ENCODE data around the gene MTUS2.

The MTUS2 gene

DNA sequence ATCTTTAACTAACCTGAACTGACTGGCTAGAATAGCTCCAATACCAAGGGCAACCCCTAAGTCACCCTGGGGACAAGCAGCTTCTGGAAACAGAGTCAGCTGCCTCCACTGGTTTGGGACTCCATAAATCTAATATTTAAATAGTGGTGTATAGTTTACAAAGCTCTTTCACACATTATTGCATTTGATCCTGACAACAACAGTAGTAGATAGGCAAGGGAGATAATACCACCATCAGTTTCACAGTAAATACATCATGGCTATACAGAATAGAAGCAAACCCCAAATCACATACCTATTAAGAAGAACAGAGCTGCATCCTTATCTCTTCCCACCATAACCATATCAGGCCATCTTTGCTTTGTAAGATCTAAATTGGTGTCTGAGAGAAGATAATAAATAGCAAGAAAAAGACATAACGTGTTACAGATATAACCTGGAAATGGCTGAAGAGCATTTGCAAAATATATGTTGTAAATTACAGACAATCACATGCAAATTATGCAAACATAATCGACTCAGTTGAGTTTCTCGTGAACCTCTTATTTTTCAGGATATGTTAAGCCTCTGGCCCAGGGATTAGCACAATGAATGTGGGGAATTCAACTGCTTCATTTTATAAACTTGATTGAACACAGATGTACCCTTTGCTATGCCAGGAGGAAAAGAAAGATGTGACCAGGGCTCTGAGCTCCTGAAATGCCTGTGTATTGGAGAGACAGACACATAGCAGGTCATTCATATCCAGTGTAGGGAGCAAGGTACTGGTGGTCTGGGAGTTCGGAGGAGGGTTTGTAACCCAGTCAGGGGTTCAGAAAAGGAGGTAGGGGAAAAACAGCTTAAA is 632.9 kb downstream of the MTUS2 start:
- DNase-seq (ENCODE audit: low read depth in 3 of 3), result no peak

DNA sequence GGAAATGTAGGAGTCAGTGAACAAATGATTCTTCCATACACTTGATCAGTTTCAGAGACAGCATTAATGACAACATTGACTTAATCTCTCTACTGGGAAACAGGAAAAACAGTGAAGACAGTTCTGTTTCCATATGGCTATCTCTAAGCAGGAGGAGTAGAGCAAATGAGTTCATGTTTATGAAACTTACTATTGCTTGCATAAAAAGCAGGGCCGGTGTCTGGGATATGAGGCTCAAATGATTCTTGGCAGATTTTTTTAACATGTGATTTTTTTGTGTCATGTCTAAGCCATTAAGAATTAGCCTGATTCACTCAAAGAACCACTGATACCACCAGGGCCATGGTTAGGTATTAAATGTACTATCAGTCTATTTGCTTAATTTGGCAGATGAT is 633.5 kb downstream of the MTUS2 start:
- DNase-seq (ENCODE audit: low read depth in 3 of 3), result no peak

DNA sequence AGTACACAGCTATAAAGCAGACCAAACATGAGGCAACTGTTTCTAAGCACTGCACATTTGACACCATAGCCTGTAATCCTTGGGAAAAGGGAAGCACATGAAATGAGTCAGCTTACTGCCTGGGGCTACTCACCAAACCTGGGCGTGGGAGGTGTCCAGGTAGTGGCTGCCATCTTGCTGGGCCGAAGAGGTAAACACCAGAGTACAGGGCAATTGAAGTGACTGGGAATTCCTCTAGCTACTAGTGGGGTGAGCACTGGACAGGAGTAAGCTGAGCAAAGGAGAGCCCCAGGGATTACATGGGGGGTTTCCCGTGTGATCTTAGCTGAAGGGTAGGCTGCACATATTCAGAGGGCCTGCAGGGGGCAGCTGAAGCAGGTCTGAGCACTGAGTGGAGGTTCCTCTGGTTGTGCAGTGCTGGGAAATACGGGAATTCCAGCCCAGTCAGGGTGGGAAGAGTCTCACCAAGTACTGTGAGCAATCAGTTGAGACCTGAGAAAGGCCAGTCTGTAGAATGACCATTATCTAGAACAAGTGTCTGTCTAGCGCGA is 634.9 kb downstream of the MTUS2 start:
- no peak for DNase-seq (ENCODE audit: low read depth in 3 of 3)

DNA sequence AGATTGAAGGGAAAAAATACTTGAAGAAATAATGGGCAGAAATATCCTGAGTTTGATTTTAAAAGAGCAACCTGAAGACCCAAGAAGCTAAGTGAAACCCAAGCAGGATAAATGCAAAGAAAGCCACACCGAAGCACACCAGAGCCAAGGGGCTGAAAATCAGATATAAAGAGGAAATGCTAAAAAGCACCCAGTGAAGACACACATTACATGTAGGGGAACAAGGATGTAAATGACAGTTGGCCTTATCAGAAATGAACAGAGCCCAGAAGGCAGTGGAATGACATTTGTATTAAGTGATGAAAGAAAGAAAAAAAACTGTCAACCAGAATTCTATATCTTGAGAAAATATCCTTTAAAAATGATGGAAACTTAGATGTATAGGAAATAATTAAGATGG is 636.3 kb downstream of the MTUS2 start:
- no peak for DNase-seq (ENCODE audit: low read depth in 3 of 3)

DNA sequence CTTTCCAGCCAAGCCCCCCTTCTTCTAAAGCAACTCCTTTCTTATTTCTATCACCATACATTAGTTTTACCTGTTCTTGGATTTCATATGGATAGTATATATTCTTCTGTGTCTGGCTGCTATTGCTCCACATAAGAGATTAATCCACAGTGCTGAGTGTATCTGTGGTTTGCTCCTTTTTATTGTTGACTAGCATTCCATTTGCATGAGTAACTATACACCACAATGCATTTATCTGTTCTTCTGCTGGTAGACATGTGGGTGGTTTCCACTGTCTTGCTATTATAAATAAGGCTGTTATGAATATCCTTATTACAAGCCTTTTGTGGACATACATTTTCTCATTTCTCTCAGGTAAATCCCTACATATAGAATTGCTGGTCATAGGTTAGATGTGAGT is 637.2 kb downstream of the MTUS2 start:
- no peak for DNase-seq (ENCODE audit: low read depth in 3 of 3)

DNA sequence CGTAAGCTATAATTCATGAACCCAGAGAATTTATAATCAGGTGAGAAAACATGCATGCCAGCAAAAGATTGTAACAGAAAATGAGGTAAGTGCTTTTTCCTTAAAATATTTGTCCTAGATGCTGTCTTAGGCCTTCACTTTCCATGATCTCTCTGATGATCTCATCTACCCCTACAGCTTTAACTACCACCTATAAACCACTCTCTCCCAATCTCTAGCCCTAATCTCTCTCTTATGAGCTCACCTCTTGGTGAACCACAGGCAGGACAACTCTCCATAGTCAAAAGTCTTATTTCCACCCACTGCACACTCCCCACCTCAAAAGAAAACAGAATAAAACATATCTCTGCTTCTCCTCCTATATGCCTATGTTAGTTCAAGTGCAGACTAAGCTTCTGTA is 638.3 kb downstream of the MTUS2 start:
- no peak for DNase-seq (ENCODE audit: low read depth in 3 of 3)

DNA sequence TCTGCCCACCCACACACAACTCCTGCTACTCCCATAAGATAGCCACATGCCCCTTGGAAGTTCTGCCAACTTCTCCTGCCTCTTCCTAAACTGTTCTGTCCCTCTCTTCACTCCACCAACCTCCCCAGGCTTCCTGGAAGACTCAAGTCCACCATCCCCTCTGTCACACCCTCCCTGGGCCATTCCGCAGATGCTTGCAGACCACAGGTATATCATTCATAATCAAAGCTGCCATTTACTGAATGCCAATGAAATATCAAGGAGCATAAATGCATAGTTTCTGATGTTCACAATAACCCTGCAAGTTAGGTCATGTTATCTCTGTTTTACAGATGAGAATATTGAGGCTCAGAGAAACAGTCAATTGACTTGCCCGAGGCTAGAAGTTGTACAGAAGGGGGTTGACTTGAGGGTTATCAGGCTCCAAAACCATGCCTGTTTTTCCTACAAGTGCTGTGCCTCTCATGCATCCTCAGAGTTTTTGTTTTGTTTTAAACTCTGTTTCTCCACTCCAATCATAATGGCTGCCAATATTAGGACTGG is 639.7 kb downstream of the MTUS2 start:
- no peak for DNase-seq (ENCODE audit: low read depth in 3 of 3)

DNA sequence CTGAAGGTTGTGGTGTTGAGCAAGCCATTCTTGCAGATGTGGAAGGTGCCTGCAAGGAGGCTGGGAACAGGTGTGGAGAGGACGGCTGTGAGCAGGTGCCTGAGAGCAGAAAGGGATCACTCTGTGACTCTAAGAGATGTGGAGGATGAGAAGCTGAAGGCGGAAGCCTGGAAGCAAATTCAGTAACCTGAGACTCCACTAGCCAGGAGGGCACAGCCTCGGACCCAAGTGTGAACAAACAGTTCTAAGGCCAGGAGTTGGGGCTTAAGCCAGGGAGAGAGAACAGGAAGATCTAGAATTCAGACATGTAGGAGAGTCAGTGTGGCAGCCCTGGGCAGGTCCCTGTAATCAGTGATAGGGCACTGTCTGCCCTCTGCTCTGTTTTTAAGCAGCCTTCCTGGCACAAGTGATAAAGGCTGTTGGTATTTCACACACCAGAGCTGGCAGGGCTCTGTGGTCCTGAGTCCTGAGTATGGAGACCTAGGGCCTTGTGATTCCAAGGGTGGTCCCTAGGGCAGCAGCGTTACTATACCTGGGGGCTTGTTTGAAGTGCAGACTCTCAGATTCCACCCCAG is 644.1 kb downstream of the MTUS2 start:
- DNase-seq (ENCODE audit: low read depth in 3 of 3), result no peak

DNA sequence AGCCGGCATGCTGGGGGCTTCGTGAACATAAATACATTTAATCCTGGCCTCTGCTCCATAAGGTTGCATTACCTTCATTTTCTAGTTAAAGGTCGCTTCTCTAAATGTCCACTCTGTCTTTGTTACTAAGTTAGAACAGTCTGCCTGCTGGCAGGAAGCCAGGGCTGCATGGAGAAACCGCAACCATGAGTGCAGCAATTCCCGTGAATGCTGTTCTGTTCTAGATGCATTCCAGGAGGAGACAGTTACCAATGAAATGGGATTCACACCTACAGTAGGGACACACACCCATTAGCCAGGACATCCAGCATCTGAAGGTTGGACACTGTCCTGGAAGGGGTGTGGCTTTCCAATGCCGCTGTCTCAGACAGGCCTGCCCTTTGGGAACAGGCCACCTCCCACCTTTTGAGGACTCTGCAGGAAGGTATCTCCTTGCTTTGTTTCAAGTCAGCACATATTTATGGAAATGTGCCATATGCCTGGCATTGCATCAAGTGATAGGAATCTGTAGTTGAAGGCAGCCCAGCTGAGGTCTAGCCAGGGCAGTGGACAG is 645.7 kb downstream of the MTUS2 start:
- DNase-seq (ENCODE audit: low read depth in 3 of 3), result no peak

DNA sequence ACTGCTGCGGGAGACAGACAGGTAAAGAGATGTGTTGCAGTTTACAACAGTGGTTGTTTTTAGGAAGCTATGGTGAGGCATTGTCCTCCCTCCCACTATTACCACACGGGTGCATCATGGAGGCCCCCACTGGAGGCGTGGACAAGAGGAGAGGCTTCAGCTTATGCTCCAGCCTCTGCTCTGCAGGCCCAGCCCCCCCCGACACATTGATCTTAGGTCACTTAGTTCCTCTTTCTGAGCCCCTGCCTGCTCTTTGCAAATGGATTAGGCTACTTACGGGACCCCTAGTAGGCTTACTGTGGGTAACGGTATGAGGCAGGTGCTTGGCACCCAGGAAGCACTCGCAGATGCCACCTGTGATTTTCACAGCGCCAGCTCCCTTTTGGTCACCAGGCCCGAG is 651.4 kb downstream of the MTUS2 start:
- DNase-seq (ENCODE audit: low read depth in 3 of 3), result no peak

DNA sequence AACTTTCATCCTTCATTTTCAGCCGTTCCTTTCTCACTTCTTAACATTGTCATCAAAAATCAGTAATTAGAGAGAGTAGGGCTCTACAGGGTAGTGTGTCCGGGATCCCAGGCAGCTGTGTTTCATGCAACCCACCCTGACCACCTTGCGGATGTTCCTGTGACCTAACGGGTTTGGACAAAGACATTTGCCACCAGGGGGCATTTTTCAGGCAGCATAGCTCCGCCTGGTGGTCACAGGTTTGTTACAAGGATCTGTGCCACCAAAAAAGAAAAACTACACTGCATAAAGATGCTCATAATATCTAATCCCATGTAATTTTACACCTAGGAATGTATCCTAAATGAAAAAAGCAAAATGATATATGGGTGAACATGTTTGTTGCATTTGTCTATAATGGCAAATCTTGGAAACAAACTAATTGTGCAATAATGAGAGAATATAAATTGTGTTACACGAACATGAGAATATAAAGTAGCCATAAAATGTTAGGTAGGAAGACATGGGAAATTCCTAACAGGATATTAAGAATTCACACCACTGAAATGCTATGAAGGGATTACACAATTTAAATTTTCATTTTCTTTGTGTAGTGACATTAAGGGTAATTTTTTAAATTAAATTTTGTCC is 652.3 kb downstream of the MTUS2 start:
- peak; percentile 15 to 35 (median 29) for DNase-seq (ENCODE audit: low read depth in 3 of 3)

DNA sequence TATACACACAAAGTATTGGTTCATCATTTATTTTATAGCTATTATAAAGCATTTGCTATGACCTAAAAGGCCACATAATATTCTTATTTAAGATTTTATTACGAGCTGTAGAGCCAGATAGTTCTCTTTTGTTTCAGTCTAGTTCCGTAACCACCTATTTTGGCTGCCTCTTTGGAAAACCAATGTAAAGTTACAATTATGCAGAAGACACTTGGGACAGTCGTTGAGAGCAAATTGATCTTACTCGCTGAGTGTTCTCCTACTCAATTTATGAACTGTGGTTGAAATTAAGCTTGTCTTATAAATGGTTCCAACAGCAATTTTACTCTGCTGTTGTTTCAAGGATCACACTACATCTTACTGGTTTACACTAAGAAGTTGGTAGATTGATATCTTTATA is 653.0 kb downstream of the MTUS2 start:
- no peak for DNase-seq (ENCODE audit: low read depth in 3 of 3)

DNA sequence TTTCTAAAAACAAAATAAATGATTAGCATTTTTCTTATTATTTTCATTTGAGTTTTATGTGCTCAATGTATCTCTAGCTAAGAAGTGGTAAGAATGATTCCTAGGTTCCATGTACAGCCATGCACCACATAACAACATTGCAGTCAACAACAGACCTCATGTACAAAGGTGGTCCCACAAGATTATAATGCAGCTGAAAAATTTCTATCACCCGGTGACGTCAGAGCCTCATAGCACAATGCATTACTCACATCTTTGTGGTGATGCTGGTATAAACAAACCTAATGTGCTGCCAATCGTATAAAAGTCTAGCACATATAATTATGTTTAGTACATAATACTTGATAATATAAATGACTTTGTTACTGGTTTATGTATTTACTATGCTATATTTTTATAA is 654.9 kb downstream of the MTUS2 start:
- DNase-seq (ENCODE audit: low read depth in 3 of 3), result no peak

DNA sequence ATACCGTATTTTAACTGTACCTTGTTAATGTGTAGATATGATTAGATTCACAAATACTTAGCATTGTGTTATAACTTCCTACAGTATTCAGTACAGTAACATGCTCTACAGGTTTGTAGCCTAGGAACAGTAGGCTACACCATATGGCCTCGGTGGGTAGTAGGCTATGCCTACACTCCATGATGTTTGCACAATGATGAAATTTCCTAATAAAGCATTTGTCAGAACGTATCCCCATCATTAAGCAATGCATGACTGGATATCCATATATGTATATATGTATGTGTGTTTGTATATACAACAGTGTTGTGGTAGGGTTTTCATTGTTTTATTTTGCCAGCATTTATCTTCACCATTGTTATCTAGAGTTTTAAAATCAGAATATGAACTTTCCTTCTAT is 655.9 kb downstream of the MTUS2 start:
- no peak for DNase-seq (ENCODE audit: low read depth in 3 of 3)

DNA sequence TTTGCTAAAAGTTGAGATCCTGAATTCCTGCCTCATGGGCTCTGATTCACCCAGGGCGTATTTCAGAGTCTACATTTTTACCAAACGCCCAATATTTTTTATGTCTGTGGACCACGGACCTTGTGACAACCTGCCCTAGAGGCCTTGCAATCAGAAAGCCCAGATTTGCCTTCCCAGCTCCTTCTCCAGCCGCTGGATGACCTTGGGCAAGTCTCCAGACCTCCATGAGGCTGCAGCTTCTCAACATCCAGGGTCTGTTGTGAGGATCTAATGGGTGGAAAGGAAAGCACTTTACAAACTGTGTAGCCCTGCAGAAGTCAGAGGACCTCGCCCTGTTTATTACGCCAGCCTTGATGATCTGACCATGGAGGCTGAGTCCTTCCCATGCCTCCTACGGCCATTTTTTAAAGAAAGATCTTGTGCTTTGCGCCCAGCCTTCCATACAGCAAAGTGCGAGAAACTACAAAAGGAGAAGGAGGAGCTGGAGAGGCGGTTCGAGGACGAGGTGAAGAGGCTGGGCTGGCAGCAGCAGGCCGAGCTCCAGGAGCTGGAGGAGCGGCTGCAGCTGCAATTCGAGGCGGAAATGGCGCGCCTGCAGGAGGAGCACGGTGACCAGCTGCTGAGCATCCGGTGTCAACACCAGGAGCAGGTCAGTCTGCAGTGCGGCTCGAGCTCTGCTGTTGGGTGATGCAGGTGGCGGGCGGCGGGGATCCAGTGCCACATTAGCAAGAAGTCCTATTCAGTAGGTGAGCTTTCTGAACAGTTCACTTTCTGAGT is 659.8 kb downstream of the MTUS2 start:
- DNase-seq (ENCODE audit: low read depth in 3 of 3), result no peak

DNA sequence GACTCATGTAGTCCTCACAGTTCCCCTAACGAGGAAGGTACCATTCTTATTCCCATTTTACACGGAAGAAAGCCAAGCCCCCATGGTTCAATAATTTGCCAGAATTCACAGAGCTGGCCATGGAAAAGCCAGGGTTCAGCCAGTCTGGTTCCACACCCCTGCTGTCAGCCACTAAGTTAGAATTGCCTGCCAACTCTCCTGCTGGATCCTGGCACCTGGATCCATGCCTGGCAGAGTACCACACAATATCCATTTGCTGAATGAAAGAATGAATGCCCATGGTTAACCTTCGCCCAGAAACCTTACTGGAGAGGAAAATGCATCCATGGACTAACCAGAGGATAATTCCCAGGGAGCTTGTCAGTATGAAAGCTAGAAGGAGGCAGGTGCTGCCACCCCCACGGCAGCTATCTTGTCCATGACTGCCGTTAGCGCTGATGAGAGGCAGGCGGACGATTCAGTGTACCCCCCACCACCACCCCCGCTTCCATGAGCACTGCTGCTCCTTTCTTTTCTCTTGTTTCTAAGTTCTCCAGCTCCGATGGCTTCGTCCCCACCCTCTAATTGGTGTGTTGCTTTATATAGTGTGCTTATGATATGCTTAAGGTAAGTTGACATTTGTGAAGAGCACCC is 660.9 kb downstream of the MTUS2 start:
- DNase-seq (ENCODE audit: low read depth in 3 of 3), result no peak

DNA sequence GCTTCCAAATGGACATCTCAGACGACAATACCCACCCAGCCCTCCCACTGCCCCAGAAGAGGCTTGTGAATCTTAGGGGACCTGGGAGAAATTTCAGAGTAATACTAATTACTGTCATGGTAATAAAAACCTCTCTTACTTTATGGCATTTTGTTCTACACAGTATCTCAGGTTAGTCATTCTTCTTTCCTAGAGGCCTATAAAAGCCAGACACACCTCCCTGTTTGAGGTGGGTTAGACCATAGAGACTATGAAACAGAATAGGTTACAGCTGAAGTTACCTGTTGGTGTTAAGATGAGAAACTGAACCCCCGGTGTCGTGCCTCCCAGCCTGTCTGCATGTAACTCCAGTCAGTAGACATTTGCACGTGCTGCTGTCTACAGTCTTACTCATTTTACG is 661.5 kb downstream of the MTUS2 start:
- DNase-seq (ENCODE audit: low read depth in 3 of 3), result no peak

DNA sequence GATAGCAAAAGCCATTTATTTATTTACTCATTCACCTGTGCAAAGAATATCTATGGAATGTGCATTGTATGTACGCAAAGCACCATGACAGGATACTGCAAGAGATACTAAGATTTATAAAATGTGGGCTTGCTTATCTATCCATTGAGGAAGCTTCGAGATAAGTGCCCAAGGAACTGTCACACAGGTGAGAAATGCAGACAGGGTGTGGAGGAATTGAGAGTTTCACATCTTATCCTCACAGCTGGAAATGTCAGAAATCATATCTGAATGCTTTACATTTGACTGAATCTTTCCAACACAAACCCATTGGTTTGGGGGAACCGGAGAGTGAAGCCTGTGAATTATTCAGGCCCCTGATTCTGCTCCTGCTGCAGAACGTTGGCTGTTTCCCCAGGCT is 662.4 kb downstream of the MTUS2 start:
- DNase-seq (ENCODE audit: low read depth in 3 of 3), result no peak

DNA sequence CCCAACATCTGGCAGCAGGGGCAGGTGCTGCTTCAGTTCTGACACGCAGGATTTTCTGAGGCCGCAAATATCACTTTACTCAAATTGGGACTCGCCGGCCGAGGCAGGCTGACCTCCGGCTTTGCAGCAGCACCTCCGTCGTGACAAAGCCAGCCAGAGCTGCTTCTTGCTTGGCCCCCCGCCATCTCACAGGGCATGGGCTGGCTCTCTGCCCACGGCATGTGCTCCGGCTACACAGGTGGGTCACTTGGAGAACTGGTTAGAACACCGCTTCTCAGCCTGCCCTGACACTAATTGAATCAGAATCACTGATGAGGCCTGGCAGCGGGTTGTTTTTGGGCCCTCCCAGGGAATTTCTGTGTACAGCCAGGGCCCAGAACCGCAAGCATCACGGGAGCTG is 663.1 kb downstream of the MTUS2 start:
- DNase-seq (ENCODE audit: low read depth in 3 of 3), result no peak

DNA sequence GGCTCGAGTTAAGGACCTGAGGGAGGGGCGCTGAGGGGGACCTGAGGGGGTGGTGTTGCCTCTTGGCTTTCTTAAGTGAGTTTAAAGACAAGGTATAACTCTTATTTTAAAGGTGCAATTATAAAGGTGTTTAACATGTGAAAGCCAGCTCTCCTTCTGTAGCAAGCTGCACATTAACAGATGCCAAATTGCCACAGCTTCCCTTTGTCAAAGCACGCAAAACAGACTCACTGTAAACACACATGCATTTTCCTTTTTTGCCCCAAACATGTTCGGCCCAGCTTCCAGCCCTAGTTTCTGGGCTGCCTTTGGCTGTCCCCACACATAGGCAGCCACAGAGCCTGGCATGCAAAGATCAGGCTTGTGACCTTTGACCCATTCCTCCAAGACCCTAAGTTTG is 663.5 kb downstream of the MTUS2 start:
- DNase-seq (ENCODE audit: low read depth in 3 of 3), result no peak

DNA sequence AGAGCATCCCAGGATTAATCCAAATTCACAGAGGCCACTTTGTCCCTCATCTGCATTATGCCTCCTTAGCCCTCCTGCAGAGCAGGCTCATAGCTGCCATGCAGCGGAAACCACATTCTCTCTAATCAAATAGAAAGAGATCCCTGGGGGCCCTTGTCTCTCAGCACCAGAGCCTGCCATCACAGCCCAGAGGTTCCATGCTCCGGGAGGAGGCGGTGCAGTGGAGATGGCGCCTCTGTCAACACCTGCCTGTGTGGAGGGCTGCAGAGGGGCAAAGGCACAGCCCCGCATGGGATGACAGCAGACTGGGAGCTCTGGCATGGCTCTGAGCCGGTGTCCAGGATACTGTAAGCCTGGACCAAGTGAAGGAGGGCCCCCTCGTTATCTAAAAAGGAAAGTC is 664.1 kb downstream of the MTUS2 start:
- DNase-seq (ENCODE audit: low read depth in 3 of 3), result no peak

All from stimulated activated CD4-positive, alpha-beta T cell treated with anti-CD3 and anti-CD28 coated beads, TNF-alpha, amount 100 ng/mL, for 24 hours (primary cell).